Neuron (in vitro differentiated cells): ENCODE results near the gene L1CAM.

Source experiments
- H2AFZ ChIP-seq: one replicate; pipeline ENCODE4 v1.6.1; 2013; ENCODE audit warnings: low read depth, mild to moderate bottlenecking, inconsistent platforms, low read length, moderate library complexity
- H3K27me3 ChIP-seq: one replicate; pipeline ENCODE4 v1.6.1; 2013; ENCODE audit warnings: low read length; ENCODE audit not compliant: insufficient read depth
- H3K36me3 ChIP-seq: one replicate; pipeline ENCODE4 v1.6.1; 2013; ENCODE audit warnings: low read length; ENCODE audit not compliant: insufficient read depth
- H3K4me1 ChIP-seq: one replicate; pipeline ENCODE4 v1.6.1; 2013; ENCODE audit warnings: low read length; ENCODE audit not compliant: insufficient read depth
- H3K4me3 ChIP-seq: 2 replicates; pipeline ENCODE4 v1.5.1; 2013; ENCODE audit warnings: mild to moderate bottlenecking, low read length, moderate library complexity
- H3K9me3 ChIP-seq: one replicate; pipeline ENCODE4 v1.6.1; 2013; ENCODE audit warnings: low read length

L1CAM gene

DNA sequence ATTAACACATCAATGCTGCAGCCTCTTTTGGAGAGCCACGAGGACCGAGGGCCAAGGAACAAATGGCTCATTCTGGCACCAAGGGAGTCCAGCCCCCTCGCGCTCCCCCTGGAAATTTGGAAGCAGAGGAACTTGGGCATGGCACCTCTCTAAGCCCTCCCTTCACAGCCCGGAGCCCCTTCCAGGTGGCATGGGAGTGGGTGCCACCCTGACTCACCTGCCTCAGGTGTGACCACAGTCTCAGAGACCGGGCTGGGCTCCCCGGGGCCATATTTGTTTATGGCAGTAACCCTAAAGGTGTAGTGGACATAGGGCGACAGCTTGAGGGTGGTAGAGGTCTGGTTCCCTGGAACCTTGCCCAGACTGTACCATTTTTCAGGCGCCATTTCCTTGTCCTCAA, 18.8 kb downstream of the L1CAM start:
- H3K27me3 ChIP-seq, result peaks cover 20% of the 10 kb centered on the region
- H3K4me1 ChIP-seq, result peaks cover 11% of the 10 kb centered on the region
- no peaks in the 10 kb centered on the region for H3K9me3 ChIP-seq
- H2AFZ ChIP-seq, result no peak overlapping the region
- H3K36me3 ChIP-seq, result peaks cover 22% of the 10 kb centered on the region
- no peak overlapping the region for H3K4me3 ChIP-seq

- no peak overlapping the region for H3K4me3 ChIP-seq
- no peaks in the 10 kb centered on the region for H3K9me3 ChIP-seq
- peaks cover 6% of the 10 kb centered on the region for H3K4me1 ChIP-seq
- peaks cover 20% of the 10 kb centered on the region for H3K27me3 ChIP-seq
- no peak overlapping the region for H2AFZ ChIP-seq
- peaks cover 22% of the 10 kb centered on the region for H3K36me3 ChIP-seq
Measured at GRCh38 chrX:153866302-153867019, 19.5 kb downstream of the L1CAM start.

DNA sequence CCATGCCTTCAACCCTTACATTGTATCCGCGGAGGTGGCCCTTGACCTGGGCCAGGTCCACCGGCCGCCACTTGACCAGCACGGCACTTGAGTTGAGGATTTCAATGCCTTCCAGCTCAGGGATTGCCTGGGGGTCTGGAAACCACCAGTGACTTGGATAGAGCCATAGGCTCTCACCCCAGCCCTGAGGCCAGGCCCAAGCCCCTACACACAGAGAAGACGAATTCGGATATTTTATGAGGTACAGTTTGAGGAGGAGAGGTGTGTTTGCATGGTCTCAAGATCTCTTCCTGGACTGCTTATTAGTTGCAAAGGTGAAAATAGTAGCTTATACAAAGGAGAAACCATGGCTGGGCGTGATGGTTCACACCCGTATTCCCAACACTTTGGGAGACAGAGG, 20.3 kb downstream of the L1CAM start:
- peaks cover 22% of the 10 kb centered on the region for H3K36me3 ChIP-seq
- H2AFZ ChIP-seq, result no peak overlapping the region
- H3K4me3 ChIP-seq, result no peak overlapping the region
- no peaks in the 10 kb centered on the region for H3K9me3 ChIP-seq
- peaks cover 2% of the 10 kb centered on the region for H3K4me1 ChIP-seq
- H3K27me3 ChIP-seq, result peaks cover 20% of the 10 kb centered on the region

DNA sequence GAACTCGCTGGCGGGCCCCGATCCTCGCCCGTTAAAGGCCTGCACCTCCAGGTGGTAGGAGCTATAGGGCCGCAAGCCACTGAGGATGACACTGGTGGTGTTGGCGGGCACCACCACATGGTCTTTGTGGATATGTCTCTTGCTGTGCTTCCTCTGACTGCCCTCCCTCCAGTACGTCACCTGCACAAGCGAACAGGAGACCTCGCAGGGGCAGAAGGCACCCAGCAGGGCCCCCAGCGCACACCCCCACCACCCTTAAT, 20.7 kb downstream of the L1CAM start:
- peaks cover 20% of the 10 kb centered on the region for H3K27me3 ChIP-seq
- no peaks in the 10 kb centered on the region for H3K4me1 ChIP-seq
- no peak overlapping the region for H2AFZ ChIP-seq
- no peaks in the 10 kb centered on the region for H3K9me3 ChIP-seq
- H3K4me3 ChIP-seq, result no peak overlapping the region
- peaks cover 22% of the 10 kb centered on the region for H3K36me3 ChIP-seq

DNA sequence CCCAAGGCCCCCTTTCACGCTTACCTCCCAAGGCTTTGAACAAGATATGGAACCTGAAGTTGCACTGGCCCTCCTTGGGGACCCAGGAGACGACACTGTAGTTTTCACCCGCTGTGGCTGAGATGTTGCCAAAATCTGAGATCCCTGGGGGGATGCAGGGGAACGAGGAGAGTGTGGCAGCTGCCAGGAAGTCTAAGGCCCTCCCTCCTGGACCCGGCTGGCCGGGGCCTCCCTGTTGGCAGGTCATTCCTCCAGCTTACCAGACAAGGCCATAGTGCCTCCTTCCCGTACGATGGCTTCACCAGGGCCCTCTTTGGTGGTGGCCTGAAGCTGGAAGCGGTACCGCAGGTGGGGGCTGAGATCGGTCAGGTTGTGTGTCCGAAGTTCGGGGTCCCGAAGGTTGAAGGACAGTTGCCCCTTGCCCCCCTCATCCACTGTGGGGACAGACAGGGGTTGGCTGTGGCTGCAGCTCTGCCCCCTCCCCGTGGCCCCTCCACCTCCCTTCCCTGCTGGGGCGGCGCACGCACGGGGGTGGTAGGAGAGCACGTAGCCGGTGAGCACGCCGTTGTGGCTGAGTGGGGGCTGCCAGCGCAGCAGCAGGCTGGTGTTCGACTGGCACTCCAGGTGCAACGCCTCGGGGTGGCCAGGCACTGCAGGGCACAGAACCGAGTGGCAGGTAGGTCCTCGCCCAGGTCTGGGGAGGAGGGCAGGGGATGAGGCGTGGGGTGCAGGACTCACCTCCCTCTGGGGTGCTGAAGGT, 21.2 kb downstream of the L1CAM start:
- Histone ChIP-seq H3K27me3 (peaks cover 16% of the 10 kb centered on the region), H3K36me3 (peaks cover 22% of the 10 kb centered on the region), H2AFZ (no peak overlapping the region), H3K9me3 (no peaks in the 10 kb centered on the region), H3K4me3 (no peak overlapping the region), H3K4me1 (no peaks in the 10 kb centered on the region)

GRCh38 chrX:153864101-153864500, 21.9 kb downstream of the L1CAM start:
- H3K36me3 ChIP-seq, result peaks cover 19% of the 10 kb centered on the region
- H3K4me3 ChIP-seq, result no peak overlapping the region
- no peaks in the 10 kb centered on the region for H3K9me3 ChIP-seq
- H3K27me3 ChIP-seq, result peaks cover 16% of the 10 kb centered on the region
- no peaks in the 10 kb centered on the region for H3K4me1 ChIP-seq
- no peak overlapping the region for H2AFZ ChIP-seq

DNA sequence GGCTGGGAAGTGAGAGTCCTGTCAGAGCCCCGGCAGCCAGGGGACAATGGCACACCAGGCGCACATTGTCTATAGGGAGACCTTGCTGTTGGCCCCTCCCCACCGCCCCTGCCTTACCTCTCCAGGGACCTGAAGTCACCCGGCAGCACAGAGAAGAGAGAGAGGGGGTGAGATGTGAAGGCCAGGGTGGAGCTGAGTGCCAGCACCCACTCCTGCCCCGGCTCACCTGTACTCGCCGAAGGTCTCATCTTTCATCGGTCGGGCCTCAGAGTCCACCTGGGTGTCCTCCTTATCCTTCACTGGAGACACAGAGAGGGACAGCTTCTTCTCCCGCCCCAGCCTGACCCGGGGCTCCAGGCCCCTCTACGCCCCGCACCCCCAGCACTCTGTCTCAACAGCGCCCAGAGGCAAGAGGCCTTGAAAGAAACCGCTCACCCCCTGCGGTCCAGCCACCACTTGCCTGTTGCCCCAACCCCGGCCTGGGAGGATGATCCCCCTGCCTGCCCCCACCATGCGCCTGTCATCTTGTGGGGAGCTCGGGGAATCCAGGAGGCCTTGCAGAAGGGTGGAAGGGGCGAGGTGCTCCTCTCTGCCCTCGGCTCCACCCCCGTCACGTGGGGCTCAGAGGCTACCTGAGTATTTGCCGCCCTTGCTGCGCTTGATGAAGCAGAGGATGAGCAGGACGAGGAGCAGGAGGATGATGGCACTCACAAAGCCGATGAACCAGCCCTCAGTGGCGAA, 22.6 kb downstream of the L1CAM start:
- Histone ChIP-seq H3K27me3 (peaks cover 12% of the 10 kb centered on the region), H3K9me3 (no peaks in the 10 kb centered on the region), H2AFZ (no peak overlapping the region), H3K36me3 (peaks cover 19% of the 10 kb centered on the region), H3K4me1 (no peaks in the 10 kb centered on the region), H3K4me3 (no peak overlapping the region)

DNA sequence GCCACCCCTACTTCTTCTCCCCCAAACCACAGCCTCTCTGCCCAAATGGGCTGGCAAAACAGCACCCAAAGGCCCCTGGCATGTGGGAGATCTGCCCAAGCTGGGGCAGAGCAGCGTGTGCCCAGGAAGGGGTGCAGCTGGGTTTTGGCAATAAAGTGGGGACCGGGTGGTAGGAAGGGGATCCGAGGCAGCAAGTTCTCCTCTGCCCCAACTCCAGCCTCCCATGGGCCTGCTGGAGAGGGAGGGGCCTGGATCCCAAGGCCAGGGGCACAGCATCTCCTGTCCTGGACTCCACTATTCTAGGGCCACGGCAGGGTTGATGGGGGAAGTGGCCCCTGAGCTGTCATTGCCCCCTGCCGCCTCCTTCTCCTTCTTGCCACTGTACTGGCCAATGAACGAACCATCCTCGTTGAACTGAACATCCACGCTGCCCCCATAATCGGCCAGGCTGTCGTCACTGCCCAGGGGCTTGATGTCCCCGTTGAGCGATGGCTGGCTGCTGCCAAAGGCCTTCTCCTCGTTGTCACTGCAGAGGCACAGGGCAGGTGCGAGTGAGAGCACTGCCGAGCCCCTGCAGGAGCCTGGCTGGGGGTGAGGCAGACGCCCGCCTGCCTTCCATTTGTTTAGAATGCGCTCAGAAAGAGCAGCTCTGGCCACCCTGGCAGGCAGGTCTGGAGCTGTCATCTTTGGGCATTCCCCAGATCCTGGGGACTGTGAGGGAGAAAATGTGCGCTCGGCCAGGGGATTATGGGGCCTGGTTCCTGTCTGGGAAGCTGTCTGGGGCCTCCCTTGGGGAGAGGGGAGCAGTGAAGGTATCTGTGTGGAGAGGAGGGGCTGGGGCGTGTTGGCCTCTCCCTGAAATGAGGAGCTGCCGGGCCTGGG, 23.4 kb downstream of the L1CAM start:
- H3K4me3 ChIP-seq, result no peak overlapping the region
- no peaks in the 10 kb centered on the region for H3K4me1 ChIP-seq
- H3K9me3 ChIP-seq, result no peaks in the 10 kb centered on the region
- no peak overlapping the region for H2AFZ ChIP-seq
- H3K27me3 ChIP-seq, result peaks cover 17% of the 10 kb centered on the region
- peaks cover 16% of the 10 kb centered on the region for H3K36me3 ChIP-seq

- Histone ChIP-seq H3K27me3 (peaks cover 17% of the 10 kb centered on the region), H3K9me3 (no peaks in the 10 kb centered on the region), H2AFZ (no peak overlapping the region), H3K4me1 (no peaks in the 10 kb centered on the region), H3K36me3 (peaks cover 13% of the 10 kb centered on the region), H3K4me3 (no peak overlapping the region)
Measured at GRCh38 chrX:153861733-153862310, 24.2 kb downstream of the L1CAM start.

DNA sequence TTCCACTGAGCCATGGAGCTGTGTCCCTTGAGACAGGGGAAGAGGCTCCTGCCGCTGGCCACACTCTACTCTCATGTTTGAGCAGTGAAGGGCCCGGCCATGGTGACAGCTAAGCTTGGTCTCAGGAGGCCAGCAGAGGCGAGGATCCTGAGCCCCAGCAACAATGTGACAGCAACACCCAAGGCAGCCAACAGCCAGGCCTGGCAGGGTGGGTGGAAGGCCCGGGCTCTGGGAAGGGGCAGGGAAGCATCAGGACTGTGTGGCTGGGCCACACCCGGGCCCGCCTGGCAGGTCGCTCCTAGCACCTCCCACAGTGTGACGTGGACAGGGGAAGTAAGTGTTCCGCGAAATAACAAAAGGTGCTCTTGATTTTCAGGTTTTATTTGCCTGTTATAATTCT, 24.8 kb downstream of the L1CAM start:
- Histone ChIP-seq H3K27me3 (peaks cover 17% of the 10 kb centered on the region), H3K4me3 (no peak overlapping the region), H3K4me1 (no peaks in the 10 kb centered on the region), H3K36me3 (peaks cover 9% of the 10 kb centered on the region), H2AFZ (no peak overlapping the region), H3K9me3 (no peaks in the 10 kb centered on the region)

DNA sequence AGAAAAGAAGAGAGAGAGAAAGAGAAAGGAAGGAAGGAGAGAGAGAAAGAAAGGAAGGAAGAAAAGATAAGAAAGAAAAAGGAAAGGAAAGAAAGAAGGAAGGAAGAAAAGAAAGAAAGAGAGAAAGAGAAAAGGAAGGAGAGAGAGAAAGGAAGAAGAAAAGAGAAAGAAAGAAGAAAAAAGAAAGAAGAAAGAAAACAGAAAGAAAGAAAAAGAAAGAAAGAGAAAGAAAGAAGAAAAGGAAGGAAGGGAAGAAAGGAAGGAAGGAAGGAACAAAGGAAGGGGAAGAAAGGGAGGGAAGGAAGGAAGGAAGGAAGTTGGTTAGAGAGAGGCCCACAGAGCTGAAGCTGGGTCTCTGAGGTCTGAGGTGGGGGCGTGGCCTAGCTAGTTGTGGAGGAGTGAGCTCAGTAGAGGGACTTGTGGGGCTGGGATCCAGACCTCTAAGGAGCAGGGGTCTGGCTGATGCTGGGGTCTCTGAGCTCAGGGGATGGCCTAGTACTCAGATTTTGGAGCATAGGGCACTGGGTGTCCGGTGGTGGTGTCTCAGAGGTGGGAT, 28.5 kb downstream of the L1CAM start:
- H3K9me3 ChIP-seq, result no peaks in the 10 kb centered on the region
- peaks cover 8% of the 10 kb centered on the region for H3K27me3 ChIP-seq
- no peaks in the 10 kb centered on the region for H3K36me3 ChIP-seq
- H2AFZ ChIP-seq, result no peak overlapping the region
- no peak overlapping the region for H3K4me3 ChIP-seq
- no peaks in the 10 kb centered on the region for H3K4me1 ChIP-seq

GRCh38 chrX:153854702-153855101, 31.3 kb downstream of the L1CAM start:
- Histone ChIP-seq H3K36me3 (no peaks in the 10 kb centered on the region), H3K27me3 (peaks cover 8% of the 10 kb centered on the region), H3K4me1 (no peaks in the 10 kb centered on the region), H3K4me3 (no peak overlapping the region), H3K9me3 (no peaks in the 10 kb centered on the region), H2AFZ (no peak overlapping the region)
